B cell (primary cell): ENCODE data around the gene VPS41.

Source experiments
- CTCF ChIP-seq: fragments of 200-600 bp; IDR thresholded peaks from one replicate; pipeline ENCODE4 v1.8.0; 2022; ENCODE audit warnings: antibody characterized with exemption, mild to moderate bottlenecking
- EZH2 ChIP-seq: IDR thresholded peaks from 2 replicates; pipeline ENCODE4 v1.6.1; 2012; ENCODE audit warnings: borderline replicate concordance, low read depth, mild to moderate bottlenecking, moderate library complexity, low read length; ENCODE audit not compliant: insufficient read depth, poor library complexity, severe bottlenecking

GRCh38 chr7:38831259-38831996 is 77.6 kb downstream of the VPS41 start:
- TF ChIP-seq CTCF (no peak), EZH2 (no peak)
